Raji (cell line): ENCODE data around the gene ATG7.

Source experiments
- POLR2A ChIP-seq: IDR thresholded peaks from 2 replicates; pipeline ENCODE4 v1.6.1; 2011; ENCODE audit warnings: low read depth, low read length, control low read depth; ENCODE audit not compliant: insufficient read depth

The ATG7 gene

GRCh38 chr3:11534011-11534792, 262.0 kb downstream of the ATG7 start:
- no peak for TF ChIP-seq POLR2A

- TF ChIP-seq POLR2A: no peak
Observed at GRCh38 chr3:11534793-11535101, 262.6 kb downstream of the ATG7 start.

GRCh38 chr3:11535243-11535960, 263.2 kb downstream of the ATG7 start:
- no peak for TF ChIP-seq POLR2A

GRCh38 chr3:11536132-11536935, 264.1 kb downstream of the ATG7 start:
- no peak for TF ChIP-seq POLR2A

- TF ChIP-seq POLR2A: no peak
Observed at GRCh38 chr3:11536936-11537612, 264.9 kb downstream of the ATG7 start.

- no peak for TF ChIP-seq POLR2A
Observed at GRCh38 chr3:11538581-11538980, 266.4 kb downstream of the ATG7 start.

- no peak for TF ChIP-seq POLR2A
Observed at GRCh38 chr3:11539218-11539617, 267.0 kb downstream of the ATG7 start.

GRCh38 chr3:11539677-11540076, 267.5 kb downstream of the ATG7 start:
- no peak for TF ChIP-seq POLR2A

- TF ChIP-seq POLR2A: no peak
Observed at GRCh38 chr3:11541321-11542303, 269.4 kb downstream of the ATG7 start.

GRCh38 chr3:11542551-11542950, 270.4 kb downstream of the ATG7 start:
- TF ChIP-seq POLR2A: no peak

GRCh38 chr3:11543141-11543947, 271.1 kb downstream of the ATG7 start:
- TF ChIP-seq POLR2A: no peak

- TF ChIP-seq POLR2A: no peak
Observed at GRCh38 chr3:11543948-11544387, 271.8 kb downstream of the ATG7 start.
